Activated gamma-delta T cell treated with anti-CD3 and anti-CD28 coated beads, Interleukin-2, amount 50 U/mL, for 16 hours (primary cell): ENCODE measurements around the gene NEUROD4.
"Not testable (repeated sequence)": the region's sequence is repeated elsewhere in the genome, so short reads cannot be mapped to it uniquely, and the experiment has no call there.

Source experiments
- DNase-seq: peaks from one replicate; pipeline ENCODE4 v3.0.0-alpha.2; 2020; ENCODE audit warnings: low read depth

NEUROD4 gene

GRCh38 chr12:55019784-55020183 lies at the start of gene NEUROD4:
NEUROD4 (plus strand) TSS chr12:55019974; CDS start chr12:55026440, 6,466 bp downstream.
- DNase-seq, result no peak

- DNase-seq, result no peak
Observed at GRCh38 chr12:54970741-54971140, 49.0 kb upstream of the NEUROD4 start.

- no peak for DNase-seq
Observed at GRCh38 chr12:54973556-54973955, 46.2 kb upstream of the NEUROD4 start.

GRCh38 chr12:54974279-54974678 lies 45.5 kb upstream of the NEUROD4 start:
- no peak for DNase-seq

- no peak for DNase-seq
Observed at GRCh38 chr12:54975272-54975671, 44.5 kb upstream of the NEUROD4 start.

GRCh38 chr12:54975875-54976274 lies 43.9 kb upstream of the NEUROD4 start:
- no peak for DNase-seq

GRCh38 chr12:54977155-54977554 lies 42.6 kb upstream of the NEUROD4 start:
- DNase-seq, result no peak

GRCh38 chr12:54977857-54978256 lies 41.9 kb upstream of the NEUROD4 start:
- no peak for DNase-seq

GRCh38 chr12:54980341-54980740 lies 39.4 kb upstream of the NEUROD4 start:
- no peak for DNase-seq

- peak; percentile 12 for DNase-seq
Observed at GRCh38 chr12:54981796-54982195, 38.0 kb upstream of the NEUROD4 start.

- DNase-seq, result peak; percentile 27
Observed at GRCh38 chr12:54983536-54984101, 36.2 kb upstream of the NEUROD4 start.

- peak; percentile 74 for DNase-seq
Observed at GRCh38 chr12:54984658-54985376, 35.0 kb upstream of the NEUROD4 start, which contains the start of gene TESPA1. TESPA1 (minus strand) TSS chr12:54984762; CDS start chr12:54974562, 10,200 bp downstream.

GRCh38 chr12:54986773-54987172 lies 33.0 kb upstream of the NEUROD4 start:
- DNase-seq, result not testable (repeated sequence)

- no peak for DNase-seq
Observed at GRCh38 chr12:54987611-54988231, 32.1 kb upstream of the NEUROD4 start.

- no peak for DNase-seq
Observed at GRCh38 chr12:54988402-54989054, 31.2 kb upstream of the NEUROD4 start.

GRCh38 chr12:54989829-54990228 lies 29.9 kb upstream of the NEUROD4 start:
- DNase-seq, result no peak

- peak; percentile 30 for DNase-seq
Observed at GRCh38 chr12:54991161-54991990, 28.4 kb upstream of the NEUROD4 start.

GRCh38 chr12:54991991-54992375 lies 27.8 kb upstream of the NEUROD4 start:
- DNase-seq, result no peak

- DNase-seq, result peak; percentile 45
Observed at GRCh38 chr12:54993181-54993835, 26.5 kb upstream of the NEUROD4 start.

GRCh38 chr12:54996205-54996604 lies 23.6 kb upstream of the NEUROD4 start:
- DNase-seq, result no peak

- no peak for DNase-seq
Observed at GRCh38 chr12:54997929-54998522, 21.7 kb upstream of the NEUROD4 start.
